Glutamatergic neuron (in vitro differentiated cells): ENCODE results near the gene SLC30A3. TPM values are rescaled to one million over a fixed set of nuclear protein-coding genes. Genes with fewer than 3 reads are reported as not detected.
A peak's percentile ranks its signal among the peaks of the same experiment; 100 is the strongest.

Experiments
- DNase-seq: peaks from one replicate; pipeline ENCODE4 v3.0.0; 2022
- H3K27ac Mint-ChIP-seq: one replicate; pipeline ENCODE4 v1.8.0; 2020; ENCODE audit warnings: mild to moderate bottlenecking, mixed read lengths, inconsistent platforms; ENCODE audit not compliant: unreplicated experiment
- H3K27me3 Mint-ChIP-seq: one replicate; pipeline ENCODE4 v1.8.0; 2020; ENCODE audit warnings: mild to moderate bottlenecking, moderate library complexity, mixed read lengths, inconsistent platforms; ENCODE audit not compliant: unreplicated experiment
- H3K36me3 Mint-ChIP-seq: one replicate; pipeline ENCODE4 v1.8.0; 2020; ENCODE audit warnings: mild to moderate bottlenecking, mixed read lengths, inconsistent platforms; ENCODE audit not compliant: unreplicated experiment
- H3K4me1 Mint-ChIP-seq: one replicate; pipeline ENCODE4 v1.8.0; 2020; ENCODE audit warnings: mild to moderate bottlenecking, low read depth, mixed read lengths, inconsistent platforms; ENCODE audit not compliant: unreplicated experiment
- H3K4me3 Mint-ChIP-seq: one replicate; pipeline ENCODE4 v1.8.0; 2020; ENCODE audit warnings: mild to moderate bottlenecking, mixed read lengths, inconsistent platforms; ENCODE audit not compliant: unreplicated experiment
- H3K9me3 Mint-ChIP-seq: one replicate; pipeline ENCODE4 v1.8.0; 2020; ENCODE audit warnings: mild to moderate bottlenecking, moderate library complexity, mixed read lengths, inconsistent platforms; ENCODE audit not compliant: unreplicated experiment
- total RNA-seq: library from RNA; stranded (reverse); fragmentation: NEBNext Ultra II Directional; extraction: Animal tissue kit (Norgen Biotek cat#: 25700); gene quantifications from one replicate; pipeline ENCODE4 v1.2.1, GENCODE V29; 2021; ENCODE audit not compliant: unreplicated experiment
- TF ChIP-seq, protein P1 (sequence below): fragments of 200-600 bp; sonication (generic); IDR thresholded peaks from one replicate; pipeline ENCODE4 v1.5.0; 2021; ENCODE audit not compliant: partially characterized antibody, unreplicated experiment

SLC30A3 gene
- total RNA-seq, 1 donor from 2014 or later, result 1.3 TPM

DNA sequence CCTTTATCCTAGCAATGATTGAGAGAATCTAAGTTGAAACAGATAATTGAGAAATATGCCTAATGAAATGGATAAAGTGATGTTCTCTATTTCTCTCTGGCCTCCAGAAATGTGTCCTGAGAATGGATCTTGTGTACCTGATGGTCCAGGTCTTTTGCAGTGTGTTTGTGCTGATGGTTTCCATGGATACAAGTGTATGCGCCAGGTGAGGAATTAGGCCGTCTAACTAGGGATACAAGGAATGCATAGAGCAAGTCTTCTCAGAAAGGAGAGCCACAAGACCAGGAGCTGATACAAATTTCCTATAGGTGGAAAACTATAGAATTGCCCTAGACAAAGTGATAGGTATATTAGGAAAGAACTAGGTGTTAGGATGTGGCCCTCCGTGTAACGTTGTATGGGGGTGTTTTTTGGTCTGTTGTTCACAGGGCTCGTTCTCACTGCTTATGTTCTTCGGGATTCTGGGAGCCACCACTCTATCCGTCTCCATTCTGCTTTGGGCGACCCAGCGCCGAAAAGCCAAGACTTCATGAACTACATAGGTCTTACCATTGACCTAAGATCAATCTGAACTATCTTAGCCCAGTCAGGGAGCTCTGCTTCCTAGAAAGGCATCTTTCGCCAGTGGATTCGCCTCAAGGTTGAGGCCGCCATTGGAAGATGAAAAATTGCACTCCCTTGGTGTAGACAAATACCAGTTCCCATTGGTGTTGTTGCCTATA is 46.3 kb downstream of the SLC30A3 start:
- peaks cover 7% of the 10 kb centered on the region for H3K27me3 Mint-ChIP-seq
- H3K4me1 Mint-ChIP-seq, result peaks cover 5% of the 10 kb centered on the region
- no peaks in the 10 kb centered on the region for H3K36me3 Mint-ChIP-seq
- peak overlapping the region; percentile 96 for H3K4me3 Mint-ChIP-seq
- no peak for DNase-seq
- TF ChIP-seq, protein P1, sequence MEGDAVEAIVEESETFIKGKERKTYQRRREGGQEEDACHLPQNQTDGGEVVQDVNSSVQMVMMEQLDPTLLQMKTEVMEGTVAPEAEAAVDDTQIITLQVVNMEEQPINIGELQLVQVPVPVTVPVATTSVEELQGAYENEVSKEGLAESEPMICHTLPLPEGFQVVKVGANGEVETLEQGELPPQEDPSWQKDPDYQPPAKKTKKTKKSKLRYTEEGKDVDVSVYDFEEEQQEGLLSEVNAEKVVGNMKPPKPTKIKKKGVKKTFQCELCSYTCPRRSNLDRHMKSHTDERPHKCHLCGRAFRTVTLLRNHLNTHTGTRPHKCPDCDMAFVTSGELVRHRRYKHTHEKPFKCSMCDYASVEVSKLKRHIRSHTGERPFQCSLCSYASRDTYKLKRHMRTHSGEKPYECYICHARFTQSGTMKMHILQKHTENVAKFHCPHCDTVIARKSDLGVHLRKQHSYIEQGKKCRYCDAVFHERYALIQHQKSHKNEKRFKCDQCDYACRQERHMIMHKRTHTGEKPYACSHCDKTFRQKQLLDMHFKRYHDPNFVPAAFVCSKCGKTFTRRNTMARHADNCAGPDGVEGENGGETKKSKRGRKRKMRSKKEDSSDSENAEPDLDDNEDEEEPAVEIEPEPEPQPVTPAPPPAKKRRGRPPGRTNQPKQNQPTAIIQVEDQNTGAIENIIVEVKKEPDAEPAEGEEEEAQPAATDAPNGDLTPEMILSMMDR, result no peak
- H3K9me3 Mint-ChIP-seq, result peaks cover 2% of the 10 kb centered on the region
- peak overlapping the region; percentile 1 for H3K27ac Mint-ChIP-seq

DNA sequence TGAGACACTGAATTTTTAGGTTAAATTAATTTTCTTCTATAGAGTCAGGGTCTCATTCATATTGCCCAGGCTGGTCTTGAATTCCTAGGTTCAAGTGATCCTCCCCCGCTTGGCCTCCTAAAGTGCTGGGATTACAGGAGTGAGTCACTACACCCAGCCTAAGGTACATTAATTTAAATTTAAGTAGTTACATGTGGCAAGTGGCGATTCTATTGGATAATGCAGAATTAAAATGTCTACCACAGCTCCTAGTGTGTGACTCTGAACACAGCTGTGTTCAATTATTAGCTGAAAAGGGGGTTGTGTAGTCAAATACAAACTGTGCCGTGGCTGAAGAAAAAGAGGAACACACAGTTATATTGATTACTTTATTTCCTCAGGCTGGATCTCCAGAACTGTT is 47.9 kb downstream of the SLC30A3 start:
- H3K36me3 Mint-ChIP-seq, result no peaks in the 10 kb centered on the region

DNA sequence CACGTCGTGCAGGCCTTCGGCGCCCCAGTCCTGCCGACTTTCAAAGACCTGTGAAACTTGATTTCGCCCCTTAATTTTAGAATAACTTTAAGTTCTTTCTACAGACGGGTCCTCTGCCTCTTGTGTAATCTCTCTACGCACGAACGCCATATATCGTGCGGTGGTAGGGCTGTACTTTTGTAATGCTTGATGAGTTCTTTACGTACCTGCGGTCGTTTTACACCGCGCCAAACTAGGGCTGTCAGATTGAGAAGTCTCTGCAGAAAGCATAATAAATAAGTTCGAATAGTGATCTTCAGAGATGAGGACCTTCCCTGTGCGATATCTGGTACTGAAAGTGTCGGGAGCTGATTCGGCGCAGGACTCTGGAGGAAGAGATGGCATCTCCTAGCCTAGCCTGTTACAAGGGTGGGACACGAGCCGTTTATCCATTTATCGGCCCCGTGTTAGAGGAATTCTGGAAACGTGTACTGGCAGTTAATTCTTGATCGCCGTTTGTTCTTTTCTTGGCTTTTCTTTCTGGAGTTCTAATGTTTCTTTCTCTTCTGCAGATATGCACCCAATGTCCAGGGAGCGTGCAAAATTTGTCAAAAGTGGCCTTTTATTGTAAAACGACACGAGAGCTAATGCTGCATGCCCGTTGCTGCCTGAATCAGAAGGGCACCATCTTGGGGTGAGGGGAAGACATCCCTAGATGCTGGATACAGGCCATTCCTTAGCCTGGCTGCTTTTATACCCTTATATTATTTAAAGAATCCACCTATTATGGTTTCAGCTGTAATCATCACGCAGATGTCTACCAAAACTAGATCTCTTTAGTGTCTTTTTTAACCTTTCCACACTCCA is 50.0 kb downstream of the SLC30A3 start:
- TF ChIP-seq, protein P1, result no peak
- Mint-ChIP-seq H3K4me1 (peaks cover under 1% of the 10 kb centered on the region), H3K27me3 (peaks cover 4% of the 10 kb centered on the region), H3K9me3 (peaks cover 2% of the 10 kb centered on the region), H3K27ac (peak overlapping the region; percentile 97), H3K36me3 (no peaks in the 10 kb centered on the region), H3K4me3 (peak overlapping the region; percentile 96)
- DNase-seq, result no peak

More for the DNA sequence above, 47.9 kb downstream of the SLC30A3 start:
- Mint-ChIP-seq H3K4me1 (peaks cover 5% of the 10 kb centered on the region), H3K4me3 (no peak overlapping the region), H3K27me3 (peaks cover 7% of the 10 kb centered on the region), H3K9me3 (peaks cover 2% of the 10 kb centered on the region), H3K27ac (no peak overlapping the region)
- no peak for DNase-seq
- TF ChIP-seq, protein P1, result no peak

DNA sequence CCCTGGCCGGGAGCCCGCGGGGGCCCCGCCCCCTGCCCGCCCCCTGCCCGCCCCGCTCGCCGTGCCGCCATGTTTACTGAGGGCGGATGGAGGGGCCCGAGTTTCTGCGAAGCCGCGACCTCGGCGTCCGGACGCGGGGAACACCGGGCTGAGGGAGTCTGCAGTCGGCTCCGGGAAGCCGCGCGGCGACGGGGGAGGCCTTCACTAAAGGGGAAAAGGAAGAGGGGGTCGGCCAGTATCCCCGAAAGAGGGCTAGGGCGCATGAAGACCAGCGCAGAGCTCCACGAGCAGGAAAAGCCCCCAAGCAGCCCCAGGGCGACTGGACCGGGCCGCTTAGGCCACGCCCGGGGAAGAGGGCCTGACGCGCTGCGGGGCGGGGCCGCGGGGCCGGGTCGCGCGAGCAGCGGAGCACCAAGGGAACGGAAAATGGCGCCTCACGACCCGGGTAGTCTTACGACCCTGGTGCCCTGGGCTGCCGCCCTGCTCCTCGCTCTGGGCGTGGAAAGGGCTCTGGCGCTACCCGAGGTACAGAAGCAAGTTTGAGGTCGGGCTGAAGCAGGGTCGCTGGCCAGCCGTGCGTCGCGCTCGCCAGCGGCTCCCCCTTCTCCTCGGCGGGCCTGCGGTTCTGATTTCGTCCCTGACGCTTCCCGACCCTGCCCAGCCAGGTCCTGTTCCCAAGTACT is 50.8 kb downstream of the SLC30A3 start, which contains the start of the genes ATRAID and SLC5A6:
Gene ATRAID (plus strand): TSS at position 99 of the 683 bp plus-strand sequence. CDS start 328 bp downstream, at position 427.
Gene SLC5A6 (minus strand): TSS at position 326 of the 683 bp plus-strand sequence. CDS start 4,618 bp downstream, outside the sequence.
- H3K27me3 Mint-ChIP-seq, result peaks cover 2% of the 10 kb centered on the region
- peak within 1 kb of the TSS; percentile 96 for H3K4me3 Mint-ChIP-seq
- no peaks in the 10 kb centered on the region for H3K36me3 Mint-ChIP-seq
- TF ChIP-seq, protein P1, result no peak
- H3K9me3 Mint-ChIP-seq, result peaks cover 2% of the 10 kb centered on the region
- peak within 1 kb of the TSS; percentile 97 for H3K27ac Mint-ChIP-seq
- no peaks in the 10 kb centered on the region for H3K4me1 Mint-ChIP-seq
- peak; percentile 90 for DNase-seq
